SJSA1 (cell line): ENCODE measurements around the gene DUSP22. TPM values are rescaled to one million over a fixed set of nuclear protein-coding genes. Genes with fewer than 3 reads are reported as not detected.

ENCODE experiments used
- DNase-seq, 2 experiments: peaks; one replicate each; pipeline ENCODE4 v3.0.0-alpha.2; 2015 to 2020; ENCODE audit warnings: low spot score in 2 of 2, low read depth in 1 of 2
- H3K27ac ChIP-seq: fragments of 250-450 bp; sonication (Bioruptor Pico); 2 replicates; pipeline ENCODE4 v1.5.1; 2020; ENCODE audit warnings: mild to moderate bottlenecking, moderate library complexity
- H3K27me3 ChIP-seq: fragments of 250-450 bp; sonication (Bioruptor Pico); replicated peaks from 2 replicates; pipeline ENCODE4 v1.5.1; 2020; ENCODE audit warnings: mild to moderate bottlenecking, moderate library complexity
- H3K36me3 ChIP-seq: fragments of 250-450 bp; sonication (Bioruptor Pico); 2 replicates; pipeline ENCODE4 v1.5.1; 2020; ENCODE audit warnings: mild to moderate bottlenecking
- H3K4me1 ChIP-seq: fragments of 250-450 bp; sonication (Bioruptor Pico); replicated peaks from 2 replicates; pipeline ENCODE4 v1.6.1; 2021; ENCODE audit warnings: mild to moderate bottlenecking
- H3K4me3 ChIP-seq: fragments of 250-450 bp; sonication (Bioruptor Pico); 2 replicates; pipeline ENCODE4 v1.5.1; 2020; ENCODE audit warnings: mild to moderate bottlenecking
- H3K9me3 ChIP-seq: fragments of 250-450 bp; sonication (Bioruptor Pico); replicated peaks from 2 replicates; pipeline ENCODE4 v1.5.1; 2020; ENCODE audit warnings: mild to moderate bottlenecking
- total RNA-seq: library from RNA; depleted of rRNA; stranded (reverse); fragments of >200 nt; shearing (Covaris generic); gene quantifications from 2 replicates; pipeline ENCODE4 v1.2.3, GENCODE V29; 2014

DUSP22 gene
- total RNA-seq, 1 experiment from 2014 or later: 13.2 TPM

- DNase-seq: peak in 1 of 2 experiments; percentile 34
- H3K9me3 ChIP-seq: peaks cover 3% of the 10 kb centered on the region
- H3K36me3 ChIP-seq: 0 out of 2 replicates have a peak, but pooled peaks cover 2% of the 10 kb centered on the region
- H3K4me1 ChIP-seq: peaks cover 10% of the 10 kb centered on the region
- no peak overlapping the region for H3K4me3 ChIP-seq
- no peak overlapping the region for H3K27ac ChIP-seq
- H3K27me3 ChIP-seq: no peaks in the 10 kb centered on the region; the same call in 1 of the 2 replicates
Measured at GRCh38 chr6:296151-297122, 4.2 kb downstream of the DUSP22 start.

GRCh38 chr6:297571-298232 is 5.4 kb downstream of the DUSP22 start:
- no peaks in the 10 kb centered on the region; the same call in none of the 2 replicates for H3K9me3 ChIP-seq
- no peak overlapping the region for H3K27ac ChIP-seq
- DNase-seq: no peak
- no peaks in the 10 kb centered on the region; the same call in 1 of the 2 replicates for H3K27me3 ChIP-seq
- H3K36me3 ChIP-seq: no peaks in the 10 kb centered on the region
- no peak overlapping the region for H3K4me3 ChIP-seq
- peaks cover 6% of the 10 kb centered on the region; the same call in 1 of the 2 replicates for H3K4me1 ChIP-seq

GRCh38 chr6:298233-299103 is 6.2 kb downstream of the DUSP22 start:
- Histone ChIP-seq H3K4me3 (no peak overlapping the region), H3K36me3 (no peaks in the 10 kb centered on the region), H3K4me1 (peaks cover under 1% of the 10 kb centered on the region; the same call in 1 of the 2 replicates), H3K27ac (no peak overlapping the region), H3K9me3 (no peaks in the 10 kb centered on the region; the same call in 1 of the 2 replicates), H3K27me3 (no peaks in the 10 kb centered on the region; the same call in 1 of the 2 replicates)
- DNase-seq: no peak

- DNase-seq: no peak
- Histone ChIP-seq H3K4me1 (no peaks in the 10 kb centered on the region), H3K9me3 (no peaks in the 10 kb centered on the region; the same call in 1 of the 2 replicates), H3K36me3 (no peaks in the 10 kb centered on the region), H3K4me3 (no peak overlapping the region), H3K27ac (no peak overlapping the region), H3K27me3 (no peaks in the 10 kb centered on the region; the same call in 1 of the 2 replicates)
Measured at GRCh38 chr6:299104-299980, 7.1 kb downstream of the DUSP22 start.

GRCh38 chr6:300026-300425 is 7.7 kb downstream of the DUSP22 start:
- H3K4me1 ChIP-seq: no peaks in the 10 kb centered on the region
- no peaks in the 10 kb centered on the region for H3K27me3 ChIP-seq
- no peak overlapping the region for H3K4me3 ChIP-seq
- 0 out of 2 replicates have a peak, but pooled peaks cover 3% of the 10 kb centered on the region for H3K36me3 ChIP-seq
- H3K27ac ChIP-seq: no peak overlapping the region
- no peak for DNase-seq
- no peaks in the 10 kb centered on the region; the same call in 1 of the 2 replicates for H3K9me3 ChIP-seq

- H3K9me3 ChIP-seq: no peaks in the 10 kb centered on the region; the same call in 1 of the 2 replicates
- no peaks in the 10 kb centered on the region for H3K4me1 ChIP-seq
- H3K36me3 ChIP-seq: 0 out of 2 replicates have a peak, but pooled peaks cover 5% of the 10 kb centered on the region
- DNase-seq: no peak
- H3K27me3 ChIP-seq: no peaks in the 10 kb centered on the region
- H3K4me3 ChIP-seq: no peak overlapping the region
- H3K27ac ChIP-seq: no peak overlapping the region
Measured at GRCh38 chr6:300494-301198, 8.4 kb downstream of the DUSP22 start.

- Histone ChIP-seq H3K27me3 (no peaks in the 10 kb centered on the region), H3K36me3 (0 out of 2 replicates have a peak, but pooled peaks cover 5% of the 10 kb centered on the region), H3K4me3 (no peak overlapping the region), H3K9me3 (no peaks in the 10 kb centered on the region; the same call in 1 of the 2 replicates), H3K27ac (no peak overlapping the region), H3K4me1 (no peaks in the 10 kb centered on the region)
- DNase-seq: no peak
Measured at GRCh38 chr6:301526-301925, 9.2 kb downstream of the DUSP22 start.

GRCh38 chr6:301929-302705 is 9.8 kb downstream of the DUSP22 start:
- no peaks in the 10 kb centered on the region; the same call in 1 of the 2 replicates for H3K9me3 ChIP-seq
- H3K4me3 ChIP-seq: no peak overlapping the region
- DNase-seq: no peak

GRCh38 chr6:302760-303159 is 10.5 kb downstream of the DUSP22 start:
- no peak overlapping the region for H3K4me3 ChIP-seq
- no peak overlapping the region for H3K27ac ChIP-seq
- H3K9me3 ChIP-seq: no peaks in the 10 kb centered on the region; the same call in 1 of the 2 replicates
- no peak for DNase-seq
- no peaks in the 10 kb centered on the region for H3K27me3 ChIP-seq
- no peaks in the 10 kb centered on the region for H3K4me1 ChIP-seq
- 0 out of 2 replicates have a peak, but pooled peaks cover 5% of the 10 kb centered on the region for H3K36me3 ChIP-seq

More at GRCh38 chr6:301929-302705, 9.8 kb downstream of the DUSP22 start:
- no peak overlapping the region for H3K27ac ChIP-seq
- H3K36me3 ChIP-seq: 0 out of 2 replicates have a peak, but pooled peaks cover 5% of the 10 kb centered on the region
- no peaks in the 10 kb centered on the region for H3K4me1 ChIP-seq
- H3K27me3 ChIP-seq: no peaks in the 10 kb centered on the region

GRCh38 chr6:303263-303662 is 11.0 kb downstream of the DUSP22 start:
- no peaks in the 10 kb centered on the region; the same call in 1 of the 2 replicates for H3K9me3 ChIP-seq
- no peaks in the 10 kb centered on the region for H3K27me3 ChIP-seq
- H3K4me3 ChIP-seq: no peak overlapping the region
- H3K27ac ChIP-seq: no peak overlapping the region
- H3K4me1 ChIP-seq: no peaks in the 10 kb centered on the region
- 0 out of 2 replicates have a peak, but pooled peaks cover 5% of the 10 kb centered on the region for H3K36me3 ChIP-seq
- no peak for DNase-seq

- H3K9me3 ChIP-seq: no peaks in the 10 kb centered on the region; the same call in 1 of the 2 replicates
- H3K4me3 ChIP-seq: no peak overlapping the region
- no peak overlapping the region for H3K27ac ChIP-seq
- H3K27me3 ChIP-seq: no peaks in the 10 kb centered on the region
- H3K4me1 ChIP-seq: no peaks in the 10 kb centered on the region
- DNase-seq: no peak
- H3K36me3 ChIP-seq: 0 out of 2 replicates have a peak, but pooled peaks cover 5% of the 10 kb centered on the region
Measured at GRCh38 chr6:303948-304558, 11.8 kb downstream of the DUSP22 start.
